OCI-LY3 (cell line): Measurements from ENCODE around the gene RIBC2.
"Not testable (repeated sequence)": the region's sequence is repeated elsewhere in the genome, so short reads cannot be mapped to it uniquely, and the experiment has no call there.

Experiments used
- CTCF ChIP-seq: fragments of 200-600, 300-600 bp; sonication (generic); IDR thresholded peaks from 2 replicates; pipeline ENCODE4 v1.5.1; 2014; ENCODE audit warnings: antibody characterized with exemption, low read length, low read depth
- EZH2phosphoT487 ChIP-seq: fragments of 200-600 bp; shearing (Covaris generic); IDR thresholded peaks from 2 replicates; pipeline ENCODE4 v1.6.1; 2018; ENCODE audit warnings: antibody characterized with exemption, mixed run types, low read depth

GRCh38 chr22:45463691-45464090 lies 50.2 kb downstream of the RIBC2 start:
- TF ChIP-seq CTCF, EZH2phosphoT487: not testable (repeated sequence)
